HEK293 (cell line): Measurements from ENCODE around the gene GRK7.

Experiments
- GLIS1 ChIP-seq: fragments of 450-650 bp; formaldehyde crosslinking; IDR thresholded peaks from 2 replicates; pipeline ENCODE4 v1.5.1; 2016; ENCODE audit warnings: missing biosample characterization, missing genetic modification characterization
- SALL2 ChIP-seq: fragments of 450-650 bp; formaldehyde crosslinking; IDR thresholded peaks from 2 replicates; pipeline ENCODE4 v1.5.0; 2017; ENCODE audit warnings: missing biosample characterization, mild to moderate bottlenecking, missing genetic modification characterization, borderline replicate concordance
- SP2 ChIP-seq: fragments of 450-650 bp; formaldehyde crosslinking; IDR thresholded peaks from 2 replicates; pipeline ENCODE4 v1.5.1; 2016; ENCODE audit warnings: missing biosample characterization, missing genetic modification characterization
- YY1 ChIP-seq: fragments of 450-650 bp; formaldehyde crosslinking; IDR thresholded peaks from 2 replicates; pipeline ENCODE4 v1.5.1; 2018; ENCODE audit warnings: missing biosample characterization, missing genetic modification characterization
- ZEB2 ChIP-seq: fragments of 450-650 bp; formaldehyde crosslinking; IDR thresholded peaks from 2 replicates; pipeline ENCODE4 v1.5.1; 2016; ENCODE audit warnings: missing biosample characterization, missing genetic modification characterization
- ZNF211 ChIP-seq: fragments of 450-650 bp; formaldehyde crosslinking; IDR thresholded peaks from 2 replicates; pipeline ENCODE4 v1.5.1; 2016; ENCODE audit warnings: low read depth, missing biosample characterization, missing genetic modification characterization
- ZNF221 ChIP-seq: fragments of 450-650 bp; formaldehyde crosslinking; IDR thresholded peaks from 2 replicates; pipeline ENCODE4 v1.5.1; 2017; ENCODE audit warnings: missing biosample characterization, missing genetic modification characterization, borderline replicate concordance
- ZNF501 ChIP-seq: fragments of 450-650 bp; formaldehyde crosslinking; IDR thresholded peaks from 2 replicates; pipeline ENCODE4 v1.5.1; 2016; ENCODE audit warnings: missing biosample characterization, missing genetic modification characterization
- TF ChIP-seq, protein P1 (sequence below): fragments of 450-650 bp; formaldehyde crosslinking; IDR thresholded peaks from 2 replicates; pipeline ENCODE4 v1.5.1; 2016; ENCODE audit warnings: missing biosample characterization, missing genetic modification characterization
- TF ChIP-seq, protein P2 (sequence below): fragments of 450-650 bp; formaldehyde crosslinking; IDR thresholded peaks from 2 replicates; pipeline ENCODE4 v1.5.1; 2016; ENCODE audit warnings: missing biosample characterization, missing genetic modification characterization
- TF ChIP-seq, protein P3 (sequence below): fragments of 450-650 bp; formaldehyde crosslinking; optimal IDR thresholded peaks from 2 replicates; pipeline ENCODE3; 2016; ENCODE audit warnings: missing biosample characterization, mild to moderate bottlenecking, missing genetic modification characterization
- TF ChIP-seq, protein P4 (sequence below): fragments of 450-650 bp; formaldehyde crosslinking; IDR thresholded peaks from 2 replicates; pipeline ENCODE4 v1.5.1; 2016; ENCODE audit warnings: missing biosample characterization, missing genetic modification characterization
- TF ChIP-seq, protein P5 (sequence below): sonication (generic); formaldehyde crosslinking; IDR thresholded peaks from 2 replicates; pipeline ENCODE4 v1.8.1; 2022; ENCODE audit warnings: mild to moderate bottlenecking, moderate library complexity, missing genetic modification reagents
- TF ChIP-seq, protein P6 (sequence below): fragments of 450-650 bp; formaldehyde crosslinking; IDR thresholded peaks from 2 replicates; pipeline ENCODE4 v1.5.1; 2016; ENCODE audit warnings: missing biosample characterization, missing genetic modification characterization

DNA sequence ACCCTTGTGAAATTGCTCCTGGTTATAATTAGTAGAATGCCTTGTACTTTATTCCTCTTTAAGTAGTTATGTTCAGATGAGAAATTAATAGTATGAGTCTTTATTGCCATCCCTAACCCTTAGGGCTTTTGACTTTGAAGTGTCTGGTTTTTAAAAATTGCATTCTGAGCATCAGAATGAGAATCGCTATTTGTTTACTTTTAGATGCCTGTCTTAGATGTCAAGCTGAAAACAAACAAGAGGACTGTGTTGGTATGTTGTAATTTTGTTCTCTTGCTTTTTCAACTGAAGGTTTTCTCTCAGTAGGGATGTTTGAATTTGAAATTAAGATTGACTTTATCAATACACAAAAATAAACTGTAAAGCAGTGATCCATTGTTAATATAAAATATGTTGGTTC, 19.9 kb upstream of the GRK7 start:
- TF ChIP-seq, protein P1, sequence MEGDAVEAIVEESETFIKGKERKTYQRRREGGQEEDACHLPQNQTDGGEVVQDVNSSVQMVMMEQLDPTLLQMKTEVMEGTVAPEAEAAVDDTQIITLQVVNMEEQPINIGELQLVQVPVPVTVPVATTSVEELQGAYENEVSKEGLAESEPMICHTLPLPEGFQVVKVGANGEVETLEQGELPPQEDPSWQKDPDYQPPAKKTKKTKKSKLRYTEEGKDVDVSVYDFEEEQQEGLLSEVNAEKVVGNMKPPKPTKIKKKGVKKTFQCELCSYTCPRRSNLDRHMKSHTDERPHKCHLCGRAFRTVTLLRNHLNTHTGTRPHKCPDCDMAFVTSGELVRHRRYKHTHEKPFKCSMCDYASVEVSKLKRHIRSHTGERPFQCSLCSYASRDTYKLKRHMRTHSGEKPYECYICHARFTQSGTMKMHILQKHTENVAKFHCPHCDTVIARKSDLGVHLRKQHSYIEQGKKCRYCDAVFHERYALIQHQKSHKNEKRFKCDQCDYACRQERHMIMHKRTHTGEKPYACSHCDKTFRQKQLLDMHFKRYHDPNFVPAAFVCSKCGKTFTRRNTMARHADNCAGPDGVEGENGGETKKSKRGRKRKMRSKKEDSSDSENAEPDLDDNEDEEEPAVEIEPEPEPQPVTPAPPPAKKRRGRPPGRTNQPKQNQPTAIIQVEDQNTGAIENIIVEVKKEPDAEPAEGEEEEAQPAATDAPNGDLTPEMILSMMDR (tag by site-specific recombination), result no peak
- TF ChIP-seq SP2 (tag by site-specific recombination) (no peak), ZEB2 (tag by site-specific recombination) (no peak), SALL2 (tag by site-specific recombination) (no peak), ZNF221 (tag by site-specific recombination) (no peak), ZNF501 (no peak), YY1 (tag by site-specific recombination) (no peak), GLIS1 (no peak), ZNF211 (tag by site-specific recombination) (no peak)
- TF ChIP-seq, protein P2, sequence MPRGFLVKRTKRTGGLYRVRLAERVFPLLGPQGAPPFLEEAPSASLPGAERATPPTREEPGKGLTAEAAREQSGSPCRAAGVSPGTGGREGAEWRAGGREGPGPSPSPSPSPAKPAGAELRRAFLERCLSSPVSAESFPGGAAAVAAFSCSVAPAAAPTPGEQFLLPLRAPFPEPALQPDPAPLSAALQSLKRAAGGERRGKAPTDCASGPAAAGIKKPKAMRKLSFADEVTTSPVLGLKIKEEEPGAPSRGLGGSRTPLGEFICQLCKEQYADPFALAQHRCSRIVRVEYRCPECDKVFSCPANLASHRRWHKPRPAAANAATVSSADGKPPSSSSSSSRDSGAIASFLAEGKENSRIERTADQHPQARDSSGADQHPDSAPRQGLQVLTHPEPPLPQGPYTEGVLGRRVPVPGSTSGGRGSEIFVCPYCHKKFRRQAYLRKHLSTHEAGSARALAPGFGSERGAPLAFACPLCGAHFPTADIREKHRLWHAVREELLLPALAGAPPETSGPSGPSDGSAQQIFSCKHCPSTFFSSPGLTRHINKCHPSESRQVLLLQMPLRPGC (tag by site-specific recombination), result no peak
- TF ChIP-seq, protein P3, sequence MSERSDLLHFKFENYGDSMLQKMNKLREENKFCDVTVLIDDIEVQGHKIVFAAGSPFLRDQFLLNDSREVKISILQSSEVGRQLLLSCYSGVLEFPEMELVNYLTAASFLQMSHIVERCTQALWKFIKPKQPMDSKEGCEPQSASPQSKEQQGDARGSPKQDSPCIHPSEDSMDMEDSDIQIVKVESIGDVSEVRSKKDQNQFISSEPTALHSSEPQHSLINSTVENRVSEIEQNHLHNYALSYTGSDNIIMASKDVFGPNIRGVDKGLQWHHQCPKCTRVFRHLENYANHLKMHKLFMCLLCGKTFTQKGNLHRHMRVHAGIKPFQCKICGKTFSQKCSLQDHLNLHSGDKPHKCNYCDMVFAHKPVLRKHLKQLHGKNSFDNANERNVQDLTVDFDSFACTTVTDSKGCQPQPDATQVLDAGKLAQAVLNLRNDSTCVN (tag by site-specific recombination), result no peak
- TF ChIP-seq, protein P4, sequence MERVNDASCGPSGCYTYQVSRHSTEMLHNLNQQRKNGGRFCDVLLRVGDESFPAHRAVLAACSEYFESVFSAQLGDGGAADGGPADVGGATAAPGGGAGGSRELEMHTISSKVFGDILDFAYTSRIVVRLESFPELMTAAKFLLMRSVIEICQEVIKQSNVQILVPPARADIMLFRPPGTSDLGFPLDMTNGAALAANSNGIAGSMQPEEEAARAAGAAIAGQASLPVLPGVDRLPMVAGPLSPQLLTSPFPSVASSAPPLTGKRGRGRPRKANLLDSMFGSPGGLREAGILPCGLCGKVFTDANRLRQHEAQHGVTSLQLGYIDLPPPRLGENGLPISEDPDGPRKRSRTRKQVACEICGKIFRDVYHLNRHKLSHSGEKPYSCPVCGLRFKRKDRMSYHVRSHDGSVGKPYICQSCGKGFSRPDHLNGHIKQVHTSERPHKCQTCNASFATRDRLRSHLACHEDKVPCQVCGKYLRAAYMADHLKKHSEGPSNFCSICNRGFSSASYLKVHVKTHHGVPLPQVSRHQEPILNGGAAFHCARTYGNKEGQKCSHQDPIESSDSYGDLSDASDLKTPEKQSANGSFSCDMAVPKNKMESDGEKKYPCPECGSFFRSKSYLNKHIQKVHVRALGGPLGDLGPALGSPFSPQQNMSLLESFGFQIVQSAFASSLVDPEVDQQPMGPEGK (tag by site-specific recombination), result no peak
- TF ChIP-seq, protein P5, sequence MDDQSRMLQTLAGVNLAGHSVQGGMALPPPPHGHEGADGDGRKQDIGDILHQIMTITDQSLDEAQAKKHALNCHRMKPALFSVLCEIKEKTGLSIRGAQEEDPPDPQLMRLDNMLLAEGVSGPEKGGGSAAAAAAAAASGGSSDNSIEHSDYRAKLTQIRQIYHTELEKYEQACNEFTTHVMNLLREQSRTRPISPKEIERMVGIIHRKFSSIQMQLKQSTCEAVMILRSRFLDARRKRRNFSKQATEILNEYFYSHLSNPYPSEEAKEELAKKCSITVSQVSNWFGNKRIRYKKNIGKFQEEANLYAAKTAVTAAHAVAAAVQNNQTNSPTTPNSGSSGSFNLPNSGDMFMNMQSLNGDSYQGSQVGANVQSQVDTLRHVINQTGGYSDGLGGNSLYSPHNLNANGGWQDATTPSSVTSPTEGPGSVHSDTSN (CRISPR knock-in tag), result no peak
- TF ChIP-seq, protein P6, sequence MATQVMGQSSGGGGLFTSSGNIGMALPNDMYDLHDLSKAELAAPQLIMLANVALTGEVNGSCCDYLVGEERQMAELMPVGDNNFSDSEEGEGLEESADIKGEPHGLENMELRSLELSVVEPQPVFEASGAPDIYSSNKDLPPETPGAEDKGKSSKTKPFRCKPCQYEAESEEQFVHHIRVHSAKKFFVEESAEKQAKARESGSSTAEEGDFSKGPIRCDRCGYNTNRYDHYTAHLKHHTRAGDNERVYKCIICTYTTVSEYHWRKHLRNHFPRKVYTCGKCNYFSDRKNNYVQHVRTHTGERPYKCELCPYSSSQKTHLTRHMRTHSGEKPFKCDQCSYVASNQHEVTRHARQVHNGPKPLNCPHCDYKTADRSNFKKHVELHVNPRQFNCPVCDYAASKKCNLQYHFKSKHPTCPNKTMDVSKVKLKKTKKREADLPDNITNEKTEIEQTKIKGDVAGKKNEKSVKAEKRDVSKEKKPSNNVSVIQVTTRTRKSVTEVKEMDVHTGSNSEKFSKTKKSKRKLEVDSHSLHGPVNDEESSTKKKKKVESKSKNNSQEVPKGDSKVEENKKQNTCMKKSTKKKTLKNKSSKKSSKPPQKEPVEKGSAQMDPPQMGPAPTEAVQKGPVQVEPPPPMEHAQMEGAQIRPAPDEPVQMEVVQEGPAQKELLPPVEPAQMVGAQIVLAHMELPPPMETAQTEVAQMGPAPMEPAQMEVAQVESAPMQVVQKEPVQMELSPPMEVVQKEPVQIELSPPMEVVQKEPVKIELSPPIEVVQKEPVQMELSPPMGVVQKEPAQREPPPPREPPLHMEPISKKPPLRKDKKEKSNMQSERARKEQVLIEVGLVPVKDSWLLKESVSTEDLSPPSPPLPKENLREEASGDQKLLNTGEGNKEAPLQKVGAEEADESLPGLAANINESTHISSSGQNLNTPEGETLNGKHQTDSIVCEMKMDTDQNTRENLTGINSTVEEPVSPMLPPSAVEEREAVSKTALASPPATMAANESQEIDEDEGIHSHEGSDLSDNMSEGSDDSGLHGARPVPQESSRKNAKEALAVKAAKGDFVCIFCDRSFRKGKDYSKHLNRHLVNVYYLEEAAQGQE (tag by site-specific recombination), result no peak
